ENCODE results near the gene SPATA18.
"Not testable (repeated sequence)": the region's sequence is repeated elsewhere in the genome, so short reads cannot be mapped to it uniquely, and the experiment has no call there.

Gene SPATA18

DNA sequence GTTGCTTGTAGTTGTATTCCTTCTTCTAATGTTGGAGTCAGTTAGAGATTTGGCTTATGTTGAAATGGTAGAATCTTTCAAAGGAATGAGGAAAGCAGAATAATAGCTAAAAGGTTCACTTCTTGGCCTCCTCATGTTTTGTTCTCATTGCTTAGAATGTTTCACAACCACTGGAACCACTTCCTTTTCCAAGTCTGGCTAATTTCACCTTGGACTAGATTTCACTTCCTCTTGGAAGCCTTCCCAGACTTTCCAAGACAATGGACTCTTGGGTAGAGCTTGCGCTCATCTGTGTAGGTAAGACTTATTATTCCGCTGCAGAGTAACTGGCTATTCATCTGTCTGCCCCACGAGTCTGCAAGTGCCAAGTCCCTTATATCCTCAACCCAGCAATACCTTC, 8.3 kb downstream of the SPATA18 start:
- H3K4me3 ChIP-seq (replicated peaks in 1 of 2; ENCODE audit: low read depth in 2 of 2, low read length in 2 of 2), result no peak overlapping the region
- TF ChIP-seq, protein P1, sequence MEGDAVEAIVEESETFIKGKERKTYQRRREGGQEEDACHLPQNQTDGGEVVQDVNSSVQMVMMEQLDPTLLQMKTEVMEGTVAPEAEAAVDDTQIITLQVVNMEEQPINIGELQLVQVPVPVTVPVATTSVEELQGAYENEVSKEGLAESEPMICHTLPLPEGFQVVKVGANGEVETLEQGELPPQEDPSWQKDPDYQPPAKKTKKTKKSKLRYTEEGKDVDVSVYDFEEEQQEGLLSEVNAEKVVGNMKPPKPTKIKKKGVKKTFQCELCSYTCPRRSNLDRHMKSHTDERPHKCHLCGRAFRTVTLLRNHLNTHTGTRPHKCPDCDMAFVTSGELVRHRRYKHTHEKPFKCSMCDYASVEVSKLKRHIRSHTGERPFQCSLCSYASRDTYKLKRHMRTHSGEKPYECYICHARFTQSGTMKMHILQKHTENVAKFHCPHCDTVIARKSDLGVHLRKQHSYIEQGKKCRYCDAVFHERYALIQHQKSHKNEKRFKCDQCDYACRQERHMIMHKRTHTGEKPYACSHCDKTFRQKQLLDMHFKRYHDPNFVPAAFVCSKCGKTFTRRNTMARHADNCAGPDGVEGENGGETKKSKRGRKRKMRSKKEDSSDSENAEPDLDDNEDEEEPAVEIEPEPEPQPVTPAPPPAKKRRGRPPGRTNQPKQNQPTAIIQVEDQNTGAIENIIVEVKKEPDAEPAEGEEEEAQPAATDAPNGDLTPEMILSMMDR (IDR thresholded peaks at IDR 0.05; ENCODE audit: low read depth, low read length), result no peak
- DNase-seq (ENCODE audit: low read depth in 2 of 2), result peak; percentile 89 to 93

- H3K4me3 ChIP-seq (replicated peaks in 1 of 2; ENCODE audit: low read depth in 2 of 2, low read length in 2 of 2), result no peak overlapping the region
- TF ChIP-seq, protein P1 (IDR thresholded peaks at IDR 0.05; ENCODE audit: low read depth, low read length), result no peak
- no peak for DNase-seq (ENCODE audit: low read depth in 2 of 2)
These were observed 18.5 kb downstream of the SPATA18 start for GRCh38 chr4:52069571-52069970.

DNA sequence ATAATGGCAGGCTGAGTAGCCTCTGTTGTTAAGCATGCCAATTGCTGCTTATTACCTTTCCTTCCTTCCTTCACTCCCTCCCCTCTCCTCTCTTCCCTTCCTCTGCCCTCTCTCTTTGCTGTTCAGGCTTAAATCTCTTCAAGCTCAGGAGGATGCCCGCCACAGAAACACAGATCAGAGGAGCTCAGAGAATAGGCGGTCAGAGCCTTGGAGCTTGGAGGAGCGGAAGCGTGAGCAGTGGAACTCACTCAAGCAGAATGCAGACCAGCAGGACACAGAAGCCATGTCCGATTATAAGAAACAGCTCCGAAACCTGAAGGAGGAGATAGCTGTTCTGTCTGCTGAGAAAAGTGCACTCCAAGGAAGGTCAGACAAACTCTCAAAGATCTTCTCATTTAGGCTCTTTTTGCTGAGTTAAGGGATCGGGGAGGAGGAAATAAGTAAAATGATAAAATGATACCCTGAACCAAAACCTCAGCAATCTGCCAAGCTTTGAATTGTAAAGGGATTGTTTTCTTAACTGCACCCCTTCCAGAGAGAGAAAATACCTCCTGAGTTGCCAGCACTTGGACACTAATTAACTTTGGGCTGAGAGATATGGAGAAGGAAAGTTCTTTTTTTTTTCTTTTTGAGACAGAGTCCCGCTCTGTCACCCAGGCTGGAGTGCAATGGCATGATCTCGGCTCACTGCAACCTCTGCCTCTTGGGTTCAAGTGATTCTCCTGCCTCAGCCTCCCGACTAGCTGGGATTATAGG, 20.9 kb downstream of the SPATA18 start:
- TF ChIP-seq, protein P1 (IDR thresholded peaks at IDR 0.05; ENCODE audit: low read depth, low read length), result no peak
- DNase-seq (ENCODE audit: low read depth in 2 of 2), result no peak
- no peak overlapping the region for H3K4me3 ChIP-seq (replicated peaks in 1 of 2; ENCODE audit: low read depth in 2 of 2, low read length in 2 of 2)

- DNase-seq (ENCODE audit: low read depth in 2 of 2), result no peak
- TF ChIP-seq, protein P1 (IDR thresholded peaks at IDR 0.05; ENCODE audit: low read depth, low read length), result no peak
- no peak overlapping the region for H3K4me3 ChIP-seq (replicated peaks in 1 of 2; ENCODE audit: low read depth in 2 of 2, low read length in 2 of 2)
These were observed 25.6 kb downstream of the SPATA18 start for GRCh38 chr4:52076731-52077130.

DNA sequence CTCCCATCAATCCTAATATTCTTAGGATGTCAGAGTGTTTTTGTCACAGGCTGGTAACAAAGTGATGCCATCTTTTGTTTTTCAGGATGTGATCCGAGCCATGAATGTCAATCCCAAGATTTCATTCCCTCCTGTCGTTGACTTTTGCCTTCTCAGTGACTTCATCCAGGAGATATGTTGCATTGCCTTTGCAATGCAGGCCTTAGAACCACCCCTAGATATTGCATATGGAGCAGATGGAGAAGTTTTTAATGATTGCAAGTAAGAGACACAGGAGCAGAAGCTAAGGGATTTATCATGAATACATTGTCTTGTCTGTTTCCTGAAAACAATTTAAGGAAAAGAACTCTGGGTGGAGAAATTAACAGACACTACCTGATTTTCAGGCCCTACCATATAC, 28.6 kb downstream of the SPATA18 start:
- no peak for DNase-seq (ENCODE audit: low read depth in 2 of 2)
- no peak overlapping the region for H3K4me3 ChIP-seq (replicated peaks in 1 of 2; ENCODE audit: low read depth in 2 of 2, low read length in 2 of 2)
- TF ChIP-seq, protein P1 (IDR thresholded peaks at IDR 0.05; ENCODE audit: low read depth, low read length), result no peak

- TF ChIP-seq, protein P1 (IDR thresholded peaks at IDR 0.05; ENCODE audit: low read depth, low read length), result no peak
- H3K4me3 ChIP-seq (replicated peaks in 1 of 2; ENCODE audit: low read depth in 2 of 2, low read length in 2 of 2), result no peak overlapping the region
- DNase-seq (ENCODE audit: low read depth in 2 of 2), result no peak
These were observed 30.1 kb downstream of the SPATA18 start for GRCh38 chr4:52081216-52081615.

GRCh38 chr4:52086425-52086824, 35.3 kb downstream of the SPATA18 start:
- DNase-seq (ENCODE audit: low read depth in 2 of 2); H3K4me3 ChIP-seq (replicated peaks in 1 of 2; ENCODE audit: low read depth in 2 of 2, low read length in 2 of 2): not testable (repeated sequence)

Data from cardiac fibroblast (primary cell).